Liver (tissue), 3 donors: ENCODE measurements around the gene VSIG10L.
A peak's percentile ranks its signal among the peaks of the same experiment; 100 is the strongest.

Source experiments
- FOXA1 ChIP-seq: IDR thresholded peaks from 2 replicates; pipeline ENCODE4 v1.6.1; 2016; ENCODE audit warnings: antibody characterized with exemption
- FOXA2 ChIP-seq: IDR thresholded peaks from 2 replicates; pipeline ENCODE4 v1.6.1; 2016; ENCODE audit warnings: antibody characterized with exemption
- JUND ChIP-seq, 2 donors: IDR thresholded peaks; 2 replicates each; pipeline ENCODE4 v1.6.1; 2016; ENCODE audit warnings: antibody characterized with exemption in 2 of 2
- MAX ChIP-seq: IDR thresholded peaks from 2 replicates; pipeline ENCODE4 v1.6.1; 2016; ENCODE audit warnings: antibody characterized with exemption
- RAD21 ChIP-seq, 2 donors: IDR thresholded peaks; 2 replicates each; pipeline ENCODE4 v1.6.1; 2016; ENCODE audit warnings: antibody characterized with exemption in 2 of 2, mild to moderate bottlenecking in 2 of 2
- SP1 ChIP-seq: IDR thresholded peaks from 2 replicates; pipeline ENCODE4 v1.6.1; 2018; ENCODE audit warnings: antibody characterized with exemption, mild to moderate bottlenecking
- TAF1 ChIP-seq: conservative IDR thresholded peaks from 2 replicates; pipeline ENCODE4 v1.6.1; 2016; ENCODE audit warnings: antibody characterized with exemption, mild to moderate bottlenecking
- YY1 ChIP-seq: IDR thresholded peaks from 2 replicates; pipeline ENCODE4 v1.6.1; 2016; ENCODE audit warnings: antibody characterized with exemption, mild to moderate bottlenecking
- TF ChIP-seq, protein P1 (sequence below): IDR thresholded peaks from 2 replicates; pipeline ENCODE4 v1.6.1; 2016; ENCODE audit warnings: antibody characterized with exemption
- TF ChIP-seq, protein P2 (sequence below): fragments of 150-350 bp; IDR thresholded peaks from 2 replicates; pipeline ENCODE4 v1.5.1; 2017; ENCODE audit warnings: improper control_type of control experiment, low read depth, low read length; ENCODE audit not compliant: missing input control
- TF ChIP-seq, protein P3 (sequence below): IDR thresholded peaks from 2 replicates; pipeline ENCODE4 v1.6.1; 2016; ENCODE audit warnings: antibody characterized with exemption
- donor health status: healthy.
- donor health status: healthy.

- TF ChIP-seq YY1 (no peak), MAX (no peak), JUND (IDR thresholded peaks at IDR 0.05) (no peak), FOXA1 (no peak), SP1 (peak; percentile 8), RAD21 (IDR thresholded peaks at IDR 0.05) (no peak), FOXA2 (no peak), TAF1 (no peak)
- TF ChIP-seq, protein P1, sequence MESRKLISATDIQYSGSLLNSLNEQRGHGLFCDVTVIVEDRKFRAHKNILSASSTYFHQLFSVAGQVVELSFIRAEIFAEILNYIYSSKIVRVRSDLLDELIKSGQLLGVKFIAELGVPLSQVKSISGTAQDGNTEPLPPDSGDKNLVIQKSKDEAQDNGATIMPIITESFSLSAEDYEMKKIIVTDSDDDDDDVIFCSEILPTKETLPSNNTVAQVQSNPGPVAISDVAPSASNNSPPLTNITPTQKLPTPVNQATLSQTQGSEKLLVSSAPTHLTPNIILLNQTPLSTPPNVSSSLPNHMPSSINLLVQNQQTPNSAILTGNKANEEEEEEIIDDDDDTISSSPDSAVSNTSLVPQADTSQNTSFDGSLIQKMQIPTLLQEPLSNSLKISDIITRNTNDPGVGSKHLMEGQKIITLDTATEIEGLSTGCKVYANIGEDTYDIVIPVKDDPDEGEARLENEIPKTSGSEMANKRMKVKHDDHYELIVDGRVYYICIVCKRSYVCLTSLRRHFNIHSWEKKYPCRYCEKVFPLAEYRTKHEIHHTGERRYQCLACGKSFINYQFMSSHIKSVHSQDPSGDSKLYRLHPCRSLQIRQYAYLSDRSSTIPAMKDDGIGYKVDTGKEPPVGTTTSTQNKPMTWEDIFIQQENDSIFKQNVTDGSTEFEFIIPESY: no peak
- TF ChIP-seq, protein P2, sequence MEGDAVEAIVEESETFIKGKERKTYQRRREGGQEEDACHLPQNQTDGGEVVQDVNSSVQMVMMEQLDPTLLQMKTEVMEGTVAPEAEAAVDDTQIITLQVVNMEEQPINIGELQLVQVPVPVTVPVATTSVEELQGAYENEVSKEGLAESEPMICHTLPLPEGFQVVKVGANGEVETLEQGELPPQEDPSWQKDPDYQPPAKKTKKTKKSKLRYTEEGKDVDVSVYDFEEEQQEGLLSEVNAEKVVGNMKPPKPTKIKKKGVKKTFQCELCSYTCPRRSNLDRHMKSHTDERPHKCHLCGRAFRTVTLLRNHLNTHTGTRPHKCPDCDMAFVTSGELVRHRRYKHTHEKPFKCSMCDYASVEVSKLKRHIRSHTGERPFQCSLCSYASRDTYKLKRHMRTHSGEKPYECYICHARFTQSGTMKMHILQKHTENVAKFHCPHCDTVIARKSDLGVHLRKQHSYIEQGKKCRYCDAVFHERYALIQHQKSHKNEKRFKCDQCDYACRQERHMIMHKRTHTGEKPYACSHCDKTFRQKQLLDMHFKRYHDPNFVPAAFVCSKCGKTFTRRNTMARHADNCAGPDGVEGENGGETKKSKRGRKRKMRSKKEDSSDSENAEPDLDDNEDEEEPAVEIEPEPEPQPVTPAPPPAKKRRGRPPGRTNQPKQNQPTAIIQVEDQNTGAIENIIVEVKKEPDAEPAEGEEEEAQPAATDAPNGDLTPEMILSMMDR: no peak
- TF ChIP-seq, protein P3, sequence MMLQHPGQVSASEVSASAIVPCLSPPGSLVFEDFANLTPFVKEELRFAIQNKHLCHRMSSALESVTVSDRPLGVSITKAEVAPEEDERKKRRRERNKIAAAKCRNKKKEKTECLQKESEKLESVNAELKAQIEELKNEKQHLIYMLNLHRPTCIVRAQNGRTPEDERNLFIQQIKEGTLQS: no peak
Measured at GRCh38 chr19:51324167-51324481, 17.8 kb downstream of the VSIG10L start.
